Measurements from ENCODE around the gene BCL2A1. TPM values are rescaled to one million over a fixed set of nuclear protein-coding genes. Genes with fewer than 3 reads are reported as not detected.
"Not testable (repeated sequence)": the region's sequence is repeated elsewhere in the genome, so short reads cannot be mapped to it uniquely, and the experiment has no call there.

Gene BCL2A1
- total RNA-seq, 4 donors from 2014 or later: 0.83 to 4.7 (median 2.0) TPM; not detected in 1

DNA sequence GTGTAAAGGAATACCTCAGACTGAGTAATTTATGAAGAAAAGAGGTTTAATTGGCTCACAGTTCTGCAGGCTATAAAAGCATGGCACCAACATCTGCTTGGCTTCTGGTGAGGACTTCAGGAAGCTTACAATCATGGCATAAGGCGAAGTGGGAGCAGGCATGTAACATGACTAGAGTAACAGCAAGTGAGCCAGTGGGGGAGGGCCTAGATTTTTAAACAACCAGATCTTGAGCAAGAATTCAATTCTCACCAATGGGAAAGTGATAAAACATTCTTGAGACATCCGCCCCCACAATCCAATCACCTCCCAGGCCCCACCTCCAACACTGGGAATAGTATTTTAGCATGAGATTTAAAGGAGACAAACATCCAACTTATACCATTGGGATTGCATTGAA is 44.2 kb upstream of the BCL2A1 start:
- intact Hi-C loops (cut with DNase I): no loop called here

DNA sequence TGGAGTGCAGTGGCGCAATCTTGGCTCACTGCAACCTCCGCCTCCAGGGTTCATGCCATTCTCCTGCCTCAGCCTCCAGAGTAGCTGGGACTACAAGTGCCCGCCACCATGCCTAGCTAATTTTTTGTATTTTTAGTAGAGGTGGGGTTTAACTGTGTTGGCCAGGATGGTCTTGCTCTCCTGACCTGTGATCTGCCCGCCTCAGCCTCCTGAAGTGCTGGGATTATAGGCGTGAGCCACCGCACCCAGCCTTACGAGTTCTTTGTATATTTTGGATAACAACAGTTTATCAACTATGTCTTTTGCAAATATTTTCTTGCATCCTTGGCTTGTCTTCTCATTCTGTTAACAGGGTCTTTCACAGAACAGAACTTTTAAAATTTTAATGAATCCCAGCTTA is 43.2 kb upstream of the BCL2A1 start:
- intact Hi-C loops (cut with DNase I); H3K4me1 ChIP-seq; H3K4me3 ChIP-seq (replicated peaks in 1 of 3); H3K36me3 ChIP-seq; H3K27me3 ChIP-seq; DNase-seq; H3K9me3 ChIP-seq; H3K27ac ChIP-seq: not testable (repeated sequence)
- WGBS, 2 donors: 97 to 98% methylated on average over 7 of the region's 7 CpGs

More for the DNA sequence above, 44.2 kb upstream of the BCL2A1 start:
- TF ChIP-seq, protein P1, sequence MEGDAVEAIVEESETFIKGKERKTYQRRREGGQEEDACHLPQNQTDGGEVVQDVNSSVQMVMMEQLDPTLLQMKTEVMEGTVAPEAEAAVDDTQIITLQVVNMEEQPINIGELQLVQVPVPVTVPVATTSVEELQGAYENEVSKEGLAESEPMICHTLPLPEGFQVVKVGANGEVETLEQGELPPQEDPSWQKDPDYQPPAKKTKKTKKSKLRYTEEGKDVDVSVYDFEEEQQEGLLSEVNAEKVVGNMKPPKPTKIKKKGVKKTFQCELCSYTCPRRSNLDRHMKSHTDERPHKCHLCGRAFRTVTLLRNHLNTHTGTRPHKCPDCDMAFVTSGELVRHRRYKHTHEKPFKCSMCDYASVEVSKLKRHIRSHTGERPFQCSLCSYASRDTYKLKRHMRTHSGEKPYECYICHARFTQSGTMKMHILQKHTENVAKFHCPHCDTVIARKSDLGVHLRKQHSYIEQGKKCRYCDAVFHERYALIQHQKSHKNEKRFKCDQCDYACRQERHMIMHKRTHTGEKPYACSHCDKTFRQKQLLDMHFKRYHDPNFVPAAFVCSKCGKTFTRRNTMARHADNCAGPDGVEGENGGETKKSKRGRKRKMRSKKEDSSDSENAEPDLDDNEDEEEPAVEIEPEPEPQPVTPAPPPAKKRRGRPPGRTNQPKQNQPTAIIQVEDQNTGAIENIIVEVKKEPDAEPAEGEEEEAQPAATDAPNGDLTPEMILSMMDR (IDR thresholded peaks at IDR 0.05): no peak
- Histone ChIP-seq H3K9me3 (no peaks in the 10 kb centered on the region), H3K4me1 (peaks cover 0 to 4% of the 10 kb centered on the region in 2 donors), H3K27ac (no peak overlapping the region), H3K36me3 (no peaks in the 10 kb centered on the region), H3K4me3 (replicated peaks in 1 of 3) (no peak overlapping the region), H3K27me3 (no peaks in the 10 kb centered on the region)
- no peak for DNase-seq
- 92 to 95% methylated on average over 2 of the region's 2 CpGs for WGBS, 2 donors

DNA sequence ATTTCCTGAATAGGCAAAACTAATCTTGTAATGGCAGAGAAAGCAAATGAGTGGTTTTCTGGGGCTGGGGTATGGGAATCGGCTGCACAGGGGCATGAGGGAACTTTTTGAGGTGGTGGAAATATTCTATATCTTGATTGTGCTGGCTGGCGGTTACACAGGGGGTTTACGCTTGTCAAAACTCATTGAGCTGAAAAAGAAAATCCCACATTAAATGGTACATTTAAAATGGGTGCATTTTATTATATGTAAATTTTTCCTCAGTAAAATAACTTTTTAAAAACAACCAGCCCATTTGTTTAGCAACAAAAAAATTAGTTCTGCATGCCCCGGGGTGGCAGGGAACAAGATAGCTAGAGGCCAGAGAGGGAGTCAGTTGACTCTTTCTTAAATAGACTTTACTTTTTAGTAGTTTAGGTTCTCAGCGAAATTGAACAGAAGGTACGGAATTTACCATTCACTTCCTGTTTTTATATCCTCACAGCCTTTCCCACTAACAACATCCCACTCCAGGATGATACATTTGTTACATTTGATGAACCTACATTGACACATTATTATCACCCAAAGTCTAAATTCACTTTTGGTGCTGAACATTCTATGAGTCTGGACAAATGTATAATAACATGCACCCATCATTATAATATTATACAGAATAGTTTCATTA is 41.2 kb upstream of the BCL2A1 start:
- 86 to 87% methylated on average over 6 of the region's 6 CpGs for WGBS, 2 donors
- TF ChIP-seq POLR2A (IDR thresholded peaks at IDR 0.05): no peak
- TF ChIP-seq, protein P1 (IDR thresholded peaks at IDR 0.05): no peak
- DNase-seq: no peak
- H3K36me3 ChIP-seq: no peaks in the 10 kb centered on the region
- intact Hi-C loops (cut with DNase I): no loop called here
- H3K27ac ChIP-seq: no peak overlapping the region
- peaks cover 0 to 7% of the 10 kb centered on the region in 2 donors for H3K4me1 ChIP-seq
- no peak overlapping the region for H3K4me3 ChIP-seq (replicated peaks in 1 of 3)
- no peaks in the 10 kb centered on the region for H3K9me3 ChIP-seq
- H3K27me3 ChIP-seq: no peaks in the 10 kb centered on the region

DNA sequence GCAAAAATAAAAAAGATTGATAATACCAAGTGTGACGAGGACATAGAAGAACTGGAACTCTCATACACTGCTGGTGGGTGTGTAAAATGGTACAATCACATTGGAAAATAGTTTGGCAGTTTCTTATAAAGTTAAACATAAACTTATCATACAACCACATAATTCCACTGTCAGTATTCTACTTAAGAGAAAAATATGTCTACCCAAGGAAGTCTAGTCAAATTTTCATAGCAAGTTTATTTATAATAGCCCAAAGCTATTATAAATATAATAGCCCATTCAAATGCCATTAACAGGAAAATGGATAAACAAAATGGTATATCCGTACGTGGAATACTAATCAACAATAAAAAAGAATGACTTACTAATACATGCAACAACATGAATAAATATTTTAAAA is 40.6 kb upstream of the BCL2A1 start:
- no peaks in the 10 kb centered on the region for H3K9me3 ChIP-seq
- no peak for DNase-seq
- no peaks in the 10 kb centered on the region for H3K36me3 ChIP-seq
- H3K4me1 ChIP-seq: peaks cover 0 to 7% of the 10 kb centered on the region in 2 donors
- TF ChIP-seq, protein P1 (IDR thresholded peaks at IDR 0.05): no peak
- no peak for TF ChIP-seq POLR2A (IDR thresholded peaks at IDR 0.05)
- WGBS, 2 donors: 86 to 87% methylated on average over 3 of the region's 3 CpGs
- H3K4me3 ChIP-seq (replicated peaks in 1 of 3): no peak overlapping the region
- H3K27ac ChIP-seq: no peak overlapping the region
- no peaks in the 10 kb centered on the region for H3K27me3 ChIP-seq
- intact Hi-C loops (cut with DNase I): no loop called here

DNA sequence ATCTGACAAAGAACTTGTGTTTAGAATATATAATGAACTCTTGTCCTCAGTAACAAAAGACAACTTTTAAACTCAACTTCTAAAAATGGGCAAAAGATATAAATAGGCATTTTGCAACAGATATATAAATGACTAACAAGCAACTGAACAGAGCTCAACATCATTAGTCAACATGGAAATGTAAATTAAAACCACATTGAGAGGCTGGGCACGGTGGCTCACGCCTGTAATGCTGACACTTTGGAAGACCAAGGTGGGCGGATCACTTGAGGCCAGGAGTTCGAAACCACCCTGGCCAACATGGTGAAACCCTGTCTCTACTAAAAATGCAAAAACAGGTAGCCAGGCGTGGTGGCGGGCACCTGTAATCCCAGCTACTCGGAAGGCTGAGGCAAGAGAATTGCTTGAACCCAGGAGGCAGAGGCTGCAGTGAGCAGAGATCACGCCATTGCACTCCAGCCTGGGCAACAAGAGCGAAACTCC is 40.1 kb upstream of the BCL2A1 start:
- H3K27ac ChIP-seq; H3K4me1 ChIP-seq; H3K9me3 ChIP-seq; DNase-seq; intact Hi-C loops (cut with DNase I); H3K36me3 ChIP-seq; H3K4me3 ChIP-seq (replicated peaks in 1 of 3); H3K27me3 ChIP-seq: not testable (repeated sequence)
- WGBS, 2 donors: 90% methylated on average over 9 of the region's 9 CpGs

DNA sequence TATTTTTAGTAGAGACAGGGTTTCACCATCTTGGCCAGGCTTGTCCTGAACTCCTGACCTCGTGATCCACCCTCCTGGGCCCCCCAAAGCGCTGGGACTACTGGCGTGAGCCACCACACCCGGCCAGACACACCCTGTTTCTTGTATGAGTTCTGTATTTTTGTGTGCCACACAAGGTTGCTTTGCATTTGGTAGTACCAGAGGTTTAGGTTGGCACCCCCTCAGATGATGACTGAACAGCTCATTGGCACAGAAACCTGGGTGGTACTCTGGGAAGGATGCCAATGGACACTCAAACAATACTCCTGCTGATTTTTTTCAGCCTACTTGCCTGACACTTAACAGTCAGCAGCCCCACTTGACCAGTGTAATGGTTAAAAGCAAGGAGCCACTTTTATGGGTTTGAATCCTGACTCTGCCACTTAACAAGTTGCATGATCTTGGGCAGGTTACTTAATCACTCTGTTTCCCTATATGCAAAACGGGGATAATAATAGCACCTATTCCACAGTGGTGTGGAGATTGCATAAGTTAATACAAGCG is 39.2 kb upstream of the BCL2A1 start:
- Histone ChIP-seq H3K4me1 (peaks cover 0 to 9% of the 10 kb centered on the region in 2 donors), H3K27ac (peak overlapping the region in 1 of 3 donors; percentile 36), H3K9me3 (no peaks in the 10 kb centered on the region), H3K4me3 (replicated peaks in 1 of 3) (no peak overlapping the region), H3K27me3 (no peaks in the 10 kb centered on the region), H3K36me3 (no peaks in the 10 kb centered on the region)
- intact Hi-C loops (cut with DNase I): no loop called here
- TF ChIP-seq, protein P1 (IDR thresholded peaks at IDR 0.05): no peak
- TF ChIP-seq POLR2A (IDR thresholded peaks at IDR 0.05): no peak
- DNase-seq: peak; percentile 69 to 79
- WGBS, 2 donors: 37 to 41% methylated on average over 6 of the region's 6 CpGs
